Effector memory CD4-positive, alpha-beta T cell (primary cell): ENCODE measurements around the gene LETMD1.
"Not testable (repeated sequence)": the region's sequence is repeated elsewhere in the genome, so short reads cannot be mapped to it uniquely, and the experiment has no call there.

Experiments used
- DNase-seq, 3 donors: peaks; one replicate each; pipeline ENCODE4 v3.0.0-alpha.2; 2020
- H3K27ac ChIP-seq: 2 replicates; pipeline ENCODE4 v1.7.0; 2013; ENCODE audit warnings: mild to moderate bottlenecking, low read length, moderate library complexity; ENCODE audit not compliant: insufficient read depth, poor library complexity, severe bottlenecking
- H3K27me3 ChIP-seq: replicated peaks from 2 replicates; pipeline ENCODE4 v1.7.0; 2013; ENCODE audit warnings: mild to moderate bottlenecking, low read length; ENCODE audit not compliant: insufficient read depth, control insufficient read depth, poor library complexity, severe bottlenecking
- H3K36me3 ChIP-seq: 2 replicates; pipeline ENCODE4 v1.7.0; 2013; ENCODE audit warnings: mild to moderate bottlenecking, low read length, moderate library complexity; ENCODE audit not compliant: control insufficient read depth, insufficient read depth
- H3K4me1 ChIP-seq: 2 replicates; pipeline ENCODE4 v1.7.0; 2013; ENCODE audit warnings: low read length, mild to moderate bottlenecking; ENCODE audit not compliant: control insufficient read depth, insufficient read depth, poor library complexity, severe bottlenecking
- H3K4me3 ChIP-seq: 2 replicates; pipeline ENCODE4 v1.7.0; 2013; ENCODE audit warnings: low read length, low read depth, mild to moderate bottlenecking; ENCODE audit not compliant: insufficient read depth, poor library complexity, severe bottlenecking
- H3K9me3 ChIP-seq: 2 replicates; pipeline ENCODE4 v1.7.0; 2013; ENCODE audit warnings: mild to moderate bottlenecking, low read length, moderate library complexity; ENCODE audit not compliant: control insufficient read depth

Gene LETMD1

GRCh38 chr12:51012570-51013236 lies 35.4 kb upstream of the LETMD1 start:
- H3K36me3 ChIP-seq: no peaks in the 10 kb centered on the region
- no peaks in the 10 kb centered on the region for H3K9me3 ChIP-seq
- H3K27ac ChIP-seq: no peak overlapping the region
- no peak for DNase-seq
- peaks cover 15% of the 10 kb centered on the region for H3K4me1 ChIP-seq
- H3K27me3 ChIP-seq: no peaks in the 10 kb centered on the region
- H3K4me3 ChIP-seq: no peak overlapping the region

- Histone ChIP-seq H3K36me3 (no peaks in the 10 kb centered on the region), H3K27me3 (no peaks in the 10 kb centered on the region), H3K9me3 (no peaks in the 10 kb centered on the region), H3K4me3 (no peak overlapping the region), H3K4me1 (peaks cover 15% of the 10 kb centered on the region), H3K27ac (no peak overlapping the region)
- DNase-seq: no peak
These were observed 34.7 kb upstream of the LETMD1 start for GRCh38 chr12:51013441-51013840.

- H3K36me3 ChIP-seq, DNase-seq, H3K27me3 ChIP-seq, H3K9me3 ChIP-seq, H3K27ac ChIP-seq, H3K4me3 ChIP-seq, H3K4me1 ChIP-seq: not testable (repeated sequence)
These were observed 33.7 kb upstream of the LETMD1 start for GRCh38 chr12:51014467-51014866.

- no peaks in the 10 kb centered on the region for H3K36me3 ChIP-seq
- H3K9me3 ChIP-seq: no peaks in the 10 kb centered on the region
- H3K27me3 ChIP-seq: no peaks in the 10 kb centered on the region
- DNase-seq: no peak
- no peak overlapping the region for H3K4me3 ChIP-seq
- H3K4me1 ChIP-seq: peaks cover 5% of the 10 kb centered on the region
- no peak overlapping the region for H3K27ac ChIP-seq
These were observed 30.7 kb upstream of the LETMD1 start for GRCh38 chr12:51017452-51017851.

- no peaks in the 10 kb centered on the region for H3K9me3 ChIP-seq
- no peaks in the 10 kb centered on the region for H3K27me3 ChIP-seq
- no peak overlapping the region for H3K27ac ChIP-seq
- no peaks in the 10 kb centered on the region for H3K36me3 ChIP-seq
- H3K4me3 ChIP-seq: no peak overlapping the region
- DNase-seq: no peak
- H3K4me1 ChIP-seq: peaks cover 9% of the 10 kb centered on the region
These were observed 29.2 kb upstream of the LETMD1 start for GRCh38 chr12:51018956-51019355.

GRCh38 chr12:51019927-51020326 lies 28.2 kb upstream of the LETMD1 start:
- no peak for DNase-seq
- H3K4me3 ChIP-seq: no peak overlapping the region
- no peak overlapping the region for H3K27ac ChIP-seq
- no peaks in the 10 kb centered on the region for H3K27me3 ChIP-seq
- no peaks in the 10 kb centered on the region for H3K36me3 ChIP-seq
- peaks cover 13% of the 10 kb centered on the region for H3K4me1 ChIP-seq
- no peaks in the 10 kb centered on the region for H3K9me3 ChIP-seq

GRCh38 chr12:51020448-51021182 lies 27.5 kb upstream of the LETMD1 start:
- no peaks in the 10 kb centered on the region for H3K27me3 ChIP-seq
- peaks cover 13% of the 10 kb centered on the region for H3K4me1 ChIP-seq
- no peak overlapping the region for H3K27ac ChIP-seq
- no peak for DNase-seq
- no peaks in the 10 kb centered on the region for H3K36me3 ChIP-seq
- no peaks in the 10 kb centered on the region for H3K9me3 ChIP-seq
- no peak overlapping the region for H3K4me3 ChIP-seq

- no peak overlapping the region for H3K27ac ChIP-seq
- DNase-seq: no peak
- H3K27me3 ChIP-seq: no peaks in the 10 kb centered on the region
- H3K4me1 ChIP-seq: peaks cover 14% of the 10 kb centered on the region
- H3K36me3 ChIP-seq: no peaks in the 10 kb centered on the region
- H3K4me3 ChIP-seq: no peak overlapping the region
- H3K9me3 ChIP-seq: no peaks in the 10 kb centered on the region
These were observed 26.4 kb upstream of the LETMD1 start for GRCh38 chr12:51021694-51022093.

GRCh38 chr12:51023625-51024382 lies 24.3 kb upstream of the LETMD1 start:
- Histone ChIP-seq H3K4me3 (peak overlapping the region; percentile 76), H3K27ac (peak overlapping the region; percentile 82), H3K36me3 (no peaks in the 10 kb centered on the region), H3K4me1 (peaks cover 19% of the 10 kb centered on the region), H3K9me3 (no peaks in the 10 kb centered on the region), H3K27me3 (no peaks in the 10 kb centered on the region)
- no peak for DNase-seq

GRCh38 chr12:51025338-51025835 lies 22.7 kb upstream of the LETMD1 start:
- no peaks in the 10 kb centered on the region for H3K36me3 ChIP-seq
- DNase-seq: no peak
- no peaks in the 10 kb centered on the region for H3K9me3 ChIP-seq
- peak overlapping the region; percentile 82 for H3K27ac ChIP-seq
- no peaks in the 10 kb centered on the region for H3K27me3 ChIP-seq
- H3K4me1 ChIP-seq: peaks cover 19% of the 10 kb centered on the region
- peak overlapping the region; percentile 76 for H3K4me3 ChIP-seq
